Measurements from ENCODE around the gene FUT8.

DNA sequence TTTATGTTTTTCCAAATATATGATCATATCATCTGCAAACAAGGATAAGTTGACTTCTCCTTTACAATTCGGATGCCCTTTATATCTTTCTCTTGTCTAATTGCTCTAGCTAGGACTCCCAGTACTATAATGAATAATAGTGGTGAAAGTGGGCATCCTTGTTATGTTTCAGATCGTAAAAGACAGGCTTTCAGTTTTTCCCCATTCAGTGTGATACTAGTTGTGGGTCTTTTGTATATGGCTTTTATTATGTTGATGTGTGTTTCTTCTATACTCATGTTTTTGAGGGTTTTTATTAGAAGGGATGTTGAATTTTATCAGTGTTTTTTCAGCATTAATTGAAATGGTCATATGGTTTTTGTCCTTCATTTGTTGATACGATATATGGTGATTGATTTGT, 97.3 kb downstream of the FUT8 start:
- TF ChIP-seq POLR2A (IDR thresholded peaks at IDR 0.05) (no peak), CTCF (IDR thresholded peaks at IDR 0.05 in 4 of 5, conservative IDR thresholded peaks at IDR 0.05 in 1 of 5) (no peak)

All from gastrocnemius medialis (tissue), 4 donors.